Gastroesophageal sphincter (tissue), 3 donors: ENCODE measurements around the gene NAPEPLD.

Experiments used
- CTCF ChIP-seq, 4 experiments: fragments of 200-600 bp in 2 of 4; fragments of 450-650 bp in 2 of 4; sonication (generic) in 1 of 4; IDR thresholded peaks; one replicate each; pipeline ENCODE4 v1.5.1; 2017 to 2019; ENCODE audit warnings: antibody characterized with exemption in 4 of 4, mild to moderate bottlenecking in 2 of 4, moderate library complexity in 2 of 4
- EP300 ChIP-seq: sonication (generic); formaldehyde crosslinking; IDR thresholded peaks from one replicate; pipeline ENCODE4 v1.6.1; 2017; ENCODE audit warnings: antibody characterized with exemption, mild to moderate bottlenecking
- POLR2A ChIP-seq, 2 donors: fragments of 450-650 bp; IDR thresholded peaks; one replicate each; pipeline ENCODE4 v1.6.1; 2017; ENCODE audit warnings: antibody characterized with exemption in 2 of 2, mild to moderate bottlenecking in 2 of 2, moderate library complexity in 1 of 2
- POLR2AphosphoS5 ChIP-seq: sonication (generic); formaldehyde crosslinking; IDR thresholded peaks from one replicate; pipeline ENCODE4 v1.6.1; 2017; ENCODE audit warnings: antibody characterized with exemption

DNA sequence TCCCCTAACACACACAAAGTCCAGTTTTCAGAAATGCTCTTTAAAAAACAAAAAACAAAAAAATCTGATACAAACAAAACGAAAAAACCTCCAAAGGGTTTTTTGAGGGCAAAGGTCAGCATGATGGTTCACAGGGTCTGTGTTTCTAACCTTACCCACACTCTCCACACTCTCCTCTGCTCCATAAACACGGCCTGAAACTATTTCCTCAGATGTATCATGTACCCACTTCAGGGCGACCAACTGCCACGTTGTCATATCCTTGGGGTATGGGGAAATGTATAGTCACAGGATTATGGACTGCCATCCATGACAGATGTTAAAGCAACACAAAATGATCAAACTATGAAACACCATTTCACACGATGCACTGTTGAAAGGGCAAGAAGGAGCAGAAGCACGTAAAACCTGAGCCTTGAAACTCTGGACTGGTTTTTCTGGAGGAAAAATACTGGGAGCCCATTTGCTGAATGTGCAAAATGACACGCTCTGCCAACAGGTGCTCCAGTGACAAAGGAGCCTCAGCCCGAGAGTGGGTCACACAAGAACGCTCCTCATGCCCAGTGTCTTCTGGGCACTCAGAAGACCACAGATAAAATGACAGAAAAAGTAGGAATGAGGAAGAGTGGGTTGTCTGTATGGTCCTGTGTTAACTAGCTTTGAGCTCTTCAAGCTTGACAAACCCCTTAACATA lies 15.8 kb downstream of the NAPEPLD start:
- TF ChIP-seq CTCF (IDR thresholded peaks at IDR 0.05) (no peak), POLR2A (IDR thresholded peaks at IDR 0.05) (no peak), POLR2AphosphoS5 (no peak), EP300 (no peak)
